GM10847 (cell line): ENCODE data around the gene SMAD6.

Experiments
- POLR2A ChIP-seq: IDR thresholded peaks from 2 replicates; pipeline ENCODE4 v1.6.1; 2011; ENCODE audit not compliant: insufficient read length; ENCODE audit errors: extremely low read depth

The SMAD6 gene

DNA sequence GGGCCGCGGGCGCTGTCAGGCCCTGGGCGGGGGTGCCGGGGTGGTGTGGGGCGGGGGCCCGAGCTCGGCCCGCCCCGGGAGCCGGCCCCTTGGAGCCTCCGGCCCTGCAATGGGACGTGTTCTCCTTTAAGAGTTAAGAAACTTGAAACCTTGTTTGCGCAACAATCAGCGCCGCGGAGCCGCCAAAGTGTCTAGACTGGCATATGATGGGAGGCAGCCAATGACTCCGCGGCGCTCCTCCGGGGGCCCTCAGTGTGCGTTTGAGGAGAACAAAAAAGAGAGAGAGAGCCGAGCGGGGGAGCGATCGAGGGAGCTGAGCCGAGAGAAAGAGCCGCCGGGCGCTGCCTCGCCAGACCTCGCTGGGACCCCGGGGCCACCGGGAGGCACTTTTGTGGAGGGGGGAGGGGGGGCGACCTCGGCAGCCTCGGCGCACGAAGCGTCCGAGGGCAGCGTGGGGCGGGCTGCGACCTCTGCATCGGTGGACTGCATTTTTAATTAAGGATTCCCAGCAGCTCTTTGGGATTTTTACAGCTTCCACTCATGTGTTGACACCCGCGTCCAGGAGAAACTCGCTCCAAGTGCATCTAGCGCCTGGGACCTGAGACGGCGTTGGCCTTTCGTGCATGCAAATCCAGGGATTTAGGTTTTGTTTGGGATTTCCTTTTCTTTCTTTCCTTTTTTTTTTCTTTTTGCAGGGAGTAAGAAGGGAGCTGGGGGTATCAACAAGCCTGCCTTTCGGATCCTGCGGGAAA, at the start of gene SMAD6:
TSS of gene SMAD6 (plus strand) at position 202 of the 752 bp plus-strand sequence. CDS start 1,023 bp downstream, outside the sequence.
- no peak for TF ChIP-seq POLR2A

DNA sequence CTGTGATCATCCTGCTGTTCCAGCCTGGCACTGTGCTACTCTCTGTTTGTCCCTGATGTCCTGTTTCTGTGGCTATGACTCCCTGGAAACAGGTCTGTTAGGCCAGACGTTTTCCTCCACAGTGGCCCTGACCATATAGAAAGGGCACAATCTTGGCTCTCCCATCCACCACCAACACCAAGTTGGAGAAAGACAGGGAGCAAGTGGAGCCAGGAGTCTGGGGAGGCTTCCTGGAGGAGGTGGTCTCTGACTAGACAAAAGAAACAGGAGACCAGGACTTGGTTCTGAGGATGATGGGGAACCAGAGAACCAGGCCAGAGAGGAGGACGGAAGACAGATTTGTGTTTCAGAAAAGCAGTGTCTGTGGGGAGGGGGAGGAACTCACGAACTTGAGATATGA, 49.2 kb upstream of the SMAD6 start:
- TF ChIP-seq POLR2A = no peak

DNA sequence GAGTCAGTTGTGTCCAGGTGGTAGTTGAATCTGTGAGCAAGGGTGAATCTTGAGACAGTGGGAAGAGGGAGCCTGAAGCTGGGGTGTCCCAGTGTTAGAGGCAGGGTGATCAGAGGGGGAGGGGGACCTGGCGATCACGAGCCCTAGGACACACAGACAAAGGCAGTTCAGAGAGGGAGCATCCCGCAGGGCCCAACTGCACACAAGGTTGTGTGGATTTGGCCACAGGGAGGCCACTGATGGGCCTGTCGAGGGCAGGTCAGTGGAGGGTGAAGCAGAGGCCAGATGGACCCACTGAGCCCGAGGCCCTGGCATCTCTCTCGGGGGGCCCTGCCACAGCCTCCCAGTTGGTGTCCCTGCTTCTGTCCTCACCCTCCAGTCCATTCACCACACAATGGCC, 48.6 kb upstream of the SMAD6 start:
- TF ChIP-seq POLR2A = no peak

DNA sequence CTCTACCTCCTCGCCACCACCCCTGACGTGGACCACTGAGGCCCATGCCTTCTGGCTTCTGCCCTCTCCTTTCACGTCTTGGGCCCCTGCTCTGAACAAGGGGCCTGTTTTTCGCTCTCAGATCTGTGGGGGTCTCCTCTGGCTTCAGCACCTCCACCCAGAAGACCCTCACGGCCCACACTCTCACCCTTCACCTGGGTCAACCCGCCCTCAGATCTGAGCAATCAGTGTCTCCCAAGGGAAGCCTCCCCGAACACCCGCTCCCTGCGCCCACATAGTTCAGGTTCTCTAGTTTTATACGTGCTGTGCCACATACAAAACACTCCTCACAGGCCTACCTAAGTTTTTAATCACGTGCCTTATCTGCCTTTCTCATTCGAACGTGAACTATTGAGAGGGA, 48.2 kb upstream of the SMAD6 start:
- TF ChIP-seq POLR2A = no peak

DNA sequence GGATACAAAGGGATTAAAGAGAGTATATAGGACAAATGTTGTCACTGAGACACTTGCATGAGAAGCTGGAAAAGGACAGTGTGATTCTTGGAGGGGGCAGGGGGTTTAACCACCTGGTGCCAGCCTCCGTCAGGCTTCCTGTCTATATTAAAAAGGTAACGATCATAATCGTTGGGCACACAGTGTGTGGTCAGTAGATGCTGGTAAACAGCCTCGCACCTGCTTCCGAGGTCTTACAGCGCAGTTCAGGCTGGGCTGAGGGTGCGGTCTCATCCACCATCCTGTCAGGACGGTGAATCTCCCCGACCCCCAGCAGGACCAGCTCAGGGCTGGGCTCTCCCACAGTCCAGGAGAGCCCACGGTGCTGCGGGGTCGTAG, 47.7 kb upstream of the SMAD6 start:
- no peak for TF ChIP-seq POLR2A

DNA sequence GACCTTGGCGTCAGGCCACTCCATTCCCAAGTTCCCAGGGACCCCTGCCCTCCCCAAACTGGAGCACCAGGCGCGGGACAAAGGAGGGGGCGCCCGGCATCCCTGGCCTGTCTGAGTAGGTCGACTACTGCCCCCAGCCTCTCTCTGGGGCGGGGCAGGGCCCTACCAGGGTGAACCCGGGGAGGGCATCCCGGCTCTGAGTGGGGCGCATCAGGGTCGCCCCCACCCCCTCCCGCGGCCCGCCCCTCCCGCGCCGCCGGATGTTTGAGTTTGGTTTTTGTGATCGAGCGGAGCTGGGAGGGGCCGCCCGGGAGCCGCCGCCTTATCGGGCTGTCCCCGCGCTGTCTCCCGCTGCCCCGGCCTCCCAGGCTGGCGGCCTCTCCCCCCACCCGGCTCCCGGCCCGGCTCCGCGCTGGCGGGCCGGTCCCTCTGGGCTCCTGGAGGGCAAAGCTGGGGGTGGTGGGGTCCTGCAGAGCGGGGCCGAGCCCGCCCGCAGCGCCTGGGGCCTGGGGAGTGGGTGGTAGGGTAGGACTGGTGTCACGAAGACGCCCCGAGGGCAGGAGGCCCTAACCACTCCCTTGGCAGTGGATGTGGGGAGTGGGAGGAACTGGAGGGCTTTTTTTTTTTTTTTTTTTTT, 47.2 kb upstream of the SMAD6 start:
- TF ChIP-seq POLR2A = no peak

DNA sequence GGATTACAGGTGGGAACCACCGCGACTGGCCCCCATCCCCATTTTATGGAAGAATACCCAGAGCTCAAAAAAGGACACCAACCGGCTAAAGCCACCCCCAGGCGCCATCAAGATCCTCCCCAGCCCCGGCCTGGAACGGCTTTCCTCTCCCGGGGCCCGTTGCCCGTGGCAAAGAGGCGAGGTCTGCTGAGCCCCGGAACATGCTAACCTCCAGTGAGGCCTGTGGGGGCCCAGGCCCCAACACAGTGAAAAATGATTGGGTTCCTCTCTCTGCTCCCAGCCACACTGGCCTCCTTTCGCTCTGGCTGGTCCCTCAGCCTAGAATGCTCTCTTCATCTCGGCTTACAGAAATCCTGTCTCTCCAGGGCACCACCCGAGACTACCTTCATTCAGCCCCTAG, 46.5 kb upstream of the SMAD6 start:
- no peak for TF ChIP-seq POLR2A

DNA sequence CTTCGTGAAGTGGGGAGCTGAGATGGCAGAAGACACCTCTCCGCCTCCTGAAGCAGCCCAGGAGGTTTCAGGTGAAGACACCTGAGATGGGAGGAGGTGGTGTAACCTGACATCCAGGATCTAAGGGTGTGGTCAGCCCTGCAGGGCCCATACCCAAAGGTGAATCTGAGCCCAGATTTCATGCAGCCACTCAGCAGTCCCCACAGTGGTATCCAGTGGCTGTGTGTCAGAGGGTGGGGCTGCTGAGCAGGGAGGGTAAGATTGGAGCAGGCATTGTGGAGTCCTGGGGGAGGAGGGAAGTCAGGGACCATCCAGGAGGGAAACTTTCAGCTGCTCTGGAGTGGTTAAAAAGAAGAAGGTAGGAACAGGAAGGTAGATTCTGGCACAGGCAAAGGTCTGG, 46.0 kb upstream of the SMAD6 start:
- TF ChIP-seq POLR2A = no peak

DNA sequence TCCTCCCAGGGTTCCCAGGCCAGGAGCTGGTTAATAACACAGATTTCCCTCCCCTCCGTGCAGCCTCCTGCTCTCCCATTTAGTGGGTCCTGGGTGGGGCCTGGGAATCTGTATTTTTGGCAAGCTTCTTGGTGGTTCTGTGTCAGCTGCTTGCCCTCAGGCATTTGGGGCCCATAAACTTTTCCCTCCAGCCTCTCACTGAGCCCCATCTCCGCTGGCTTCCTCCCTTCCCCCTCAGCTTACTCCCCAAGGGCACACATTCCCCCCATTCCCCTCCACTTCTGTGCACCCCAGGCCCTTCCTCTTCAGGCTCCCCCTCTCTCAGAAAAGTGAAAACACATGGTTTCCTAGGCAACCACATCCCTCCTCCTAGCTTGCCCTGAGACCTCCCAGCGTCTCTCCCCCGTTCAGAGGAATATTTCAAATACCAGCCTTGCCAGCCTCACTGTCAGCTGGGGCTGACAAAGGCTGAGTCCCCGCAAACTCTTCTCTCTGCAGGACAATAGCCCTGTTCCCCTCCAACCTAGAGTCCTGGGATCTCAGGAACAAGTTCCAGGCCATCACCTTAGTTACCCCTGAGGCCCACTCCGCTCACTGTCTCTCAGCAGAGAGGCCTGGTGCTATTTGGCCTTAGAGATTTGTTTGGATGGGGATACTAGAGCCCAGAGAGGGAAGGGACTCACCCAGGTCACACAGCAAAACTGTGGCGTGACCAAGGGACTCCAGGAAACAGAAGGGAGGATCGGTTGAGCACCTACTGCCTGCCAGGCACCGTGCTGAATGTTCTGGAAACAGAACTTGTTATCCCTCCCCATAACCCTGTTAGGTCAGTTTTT, 44.6 kb upstream of the SMAD6 start:
- no peak for TF ChIP-seq POLR2A

DNA sequence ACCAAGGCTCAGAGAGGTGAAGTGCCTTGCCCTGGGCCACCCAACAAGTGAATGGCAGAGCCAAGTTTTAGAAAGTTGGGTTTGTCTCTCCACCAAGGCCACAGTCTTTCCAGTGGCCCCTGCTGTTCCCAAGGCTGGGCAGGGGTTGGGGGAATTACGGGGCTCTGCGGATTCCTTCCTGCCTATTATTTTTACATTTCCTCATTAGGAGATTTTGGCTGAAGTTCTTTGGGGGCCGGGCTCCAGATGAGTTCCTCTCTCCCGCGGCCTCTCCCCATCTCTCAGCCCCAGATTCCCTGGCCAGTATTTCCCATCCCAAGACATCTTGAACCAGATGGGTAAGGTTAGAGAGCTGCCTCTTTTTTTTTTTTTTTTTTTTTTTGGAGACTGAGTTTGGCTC, 44.0 kb upstream of the SMAD6 start:
- TF ChIP-seq POLR2A = no peak

DNA sequence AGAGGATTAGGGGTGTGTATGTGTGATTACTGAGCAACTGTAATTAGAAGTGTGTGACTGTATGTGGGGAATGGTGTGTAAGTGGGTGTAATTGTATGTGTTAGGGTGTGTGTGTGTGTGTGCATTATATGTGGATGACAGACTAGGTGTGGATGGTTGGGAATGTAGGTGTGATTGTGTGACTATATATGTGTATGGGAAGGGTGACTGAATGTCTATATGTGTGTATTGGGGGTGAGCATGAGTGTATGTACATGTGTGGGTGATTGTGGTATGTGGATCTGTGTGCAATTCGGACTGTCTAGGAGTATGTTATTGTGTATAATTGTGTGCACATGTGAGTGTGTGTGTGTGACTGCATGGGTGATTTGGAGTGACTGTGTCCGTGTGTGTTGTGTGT, 43.2 kb upstream of the SMAD6 start:
- no peak for TF ChIP-seq POLR2A

DNA sequence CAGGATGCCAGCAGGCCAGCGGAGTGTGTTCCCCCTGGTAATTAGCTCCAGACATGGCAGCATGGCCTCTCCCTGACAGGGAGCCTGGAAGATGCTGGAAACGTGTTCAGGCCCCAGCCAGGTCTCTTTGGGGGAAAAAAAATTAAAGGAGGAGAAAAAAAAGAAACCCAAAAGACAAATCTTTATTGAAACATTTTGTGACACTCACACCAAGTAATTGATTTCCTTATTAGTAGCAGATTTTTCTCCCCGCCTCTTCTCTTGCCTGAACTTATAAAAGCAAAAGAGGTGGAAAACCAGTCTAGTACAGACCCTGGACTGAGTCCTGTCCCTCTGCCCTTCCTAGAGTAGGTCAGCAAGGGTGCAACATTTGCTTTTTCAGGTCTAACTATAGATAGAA, 42.7 kb upstream of the SMAD6 start:
- no peak for TF ChIP-seq POLR2A

DNA sequence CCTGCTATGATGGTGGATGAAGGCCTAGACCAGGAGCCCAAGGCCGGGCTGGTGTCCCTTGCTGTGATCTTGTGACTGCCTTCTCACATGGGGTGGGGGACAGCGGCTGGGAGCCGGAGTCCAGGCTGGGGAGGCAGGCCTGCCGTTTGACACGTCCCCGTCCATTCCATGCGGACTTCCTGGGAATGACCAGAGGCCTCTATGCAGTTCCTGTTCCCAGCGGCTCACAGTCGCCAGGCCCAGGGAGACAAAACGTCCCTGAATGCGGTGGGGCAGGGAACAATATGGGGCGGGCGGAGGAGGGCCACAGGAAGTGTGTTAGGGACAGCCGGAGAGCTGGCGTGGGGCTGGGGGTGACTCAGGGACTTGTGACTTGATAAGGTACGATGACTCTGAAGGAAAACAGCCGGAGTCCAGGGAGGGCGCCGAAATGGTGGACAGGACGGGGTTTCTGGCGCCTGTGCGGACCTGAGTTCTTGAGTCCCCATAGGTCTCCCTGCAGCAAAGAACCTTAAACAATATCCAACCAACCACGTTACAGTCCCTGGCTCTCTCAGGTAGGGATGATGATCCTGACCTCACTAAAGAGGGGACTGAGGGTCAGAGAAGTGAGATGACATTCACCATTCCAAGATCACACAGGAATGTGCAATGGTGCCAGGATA, 40.5 kb upstream of the SMAD6 start:
- no peak for TF ChIP-seq POLR2A

DNA sequence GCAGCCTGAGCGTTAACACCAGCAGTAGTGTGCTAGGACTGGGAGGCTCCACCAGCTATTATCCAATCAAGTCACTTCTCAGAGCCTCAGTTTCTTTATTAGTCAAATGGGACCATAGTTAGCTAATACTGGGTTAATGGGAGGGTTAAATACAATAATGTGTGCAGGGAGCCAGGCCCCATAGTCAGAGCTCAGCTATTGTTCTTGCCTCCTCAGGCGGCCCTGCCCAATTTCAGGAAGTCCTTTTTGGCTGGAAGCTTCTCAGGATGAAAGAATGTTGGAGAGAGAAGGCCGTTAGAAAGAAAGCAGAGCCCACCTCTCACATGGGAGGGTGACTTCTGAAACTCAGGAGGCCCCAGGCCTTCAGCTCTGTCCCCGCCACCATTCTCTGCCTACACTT, 39.5 kb upstream of the SMAD6 start:
- no peak for TF ChIP-seq POLR2A

DNA sequence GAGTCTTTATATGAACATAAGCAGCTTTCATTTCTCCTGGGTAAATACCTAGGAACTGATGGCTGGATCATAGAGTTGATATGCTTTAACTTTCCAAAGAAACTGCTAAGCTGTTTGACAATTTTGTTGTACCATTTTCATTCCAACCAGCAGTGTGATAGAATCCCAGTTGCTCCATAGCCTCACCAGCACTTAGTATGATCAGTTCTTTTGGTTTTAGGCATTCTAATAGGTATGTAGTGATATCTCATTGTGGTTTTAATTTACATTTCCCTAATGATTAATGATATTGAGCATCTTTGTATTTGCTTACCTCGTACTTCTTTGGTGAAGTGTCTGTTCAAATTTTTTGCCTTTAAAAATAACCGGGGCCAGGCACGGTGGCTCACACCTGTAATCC, 38.4 kb upstream of the SMAD6 start:
- no peak for TF ChIP-seq POLR2A
